Body of pancreas (tissue), 4 donors: Measurements from ENCODE around the gene GATAD2A. TPM values are rescaled to one million over a fixed set of nuclear protein-coding genes. Genes with fewer than 3 reads are reported as not detected.

ENCODE experiments used
- ATAC-seq: fragments of 150-250 bp; one replicate; pipeline ENCODE4 v1.9.1; 2016
- DNase-seq, 4 donors: peaks; one replicate each; pipeline ENCODE4 v3.0.0-alpha.2; 2019
- H3K27ac ChIP-seq, 4 donors: fragments of 200-600 bp; sonication (generic); 1 replicate in 3 of 4; 2 replicates in 1 of 4; pipeline versions ENCODE4 v1.5.1 to v1.6.1; 2016 to 2019; ENCODE audit warnings: mild to moderate bottlenecking in 1 of 4, mixed read lengths in 1 of 4, moderate library complexity in 1 of 4
- H3K27me3 ChIP-seq, 2 donors: fragments of 200-600 bp; sonication (generic); one replicate each; pipeline ENCODE4 v1.6.0; 2016; ENCODE audit warnings: mild to moderate bottlenecking in 1 of 2
- H3K36me3 ChIP-seq, 2 donors: fragments of 200-600 bp; sonication (generic); replicated peaks in 1 of 2; 2 replicates each; pipeline ENCODE4 v1.5.1; 2016; ENCODE audit warnings: low read depth in 2 of 2; ENCODE audit not compliant: insufficient read depth in 1 of 2
- H3K4me1 ChIP-seq: fragments of 200-600 bp; sonication (generic); one replicate; pipeline ENCODE4 v1.6.0; 2016
- H3K4me3 ChIP-seq, 2 donors: fragments of 200-600 bp; sonication (generic); 1 replicate in 1 of 2; 2 replicates in 1 of 2; pipeline ENCODE4 v1.5.1; 2016 to 2019
- H3K9me3 ChIP-seq, 3 donors: fragments of 200-600 bp; sonication (generic); 1 replicate in 2 of 3; 2 replicates in 1 of 3; pipeline ENCODE4 v1.5.1; 2016
- POLR2A ChIP-seq, 3 donors: fragments of 450-650 bp; IDR thresholded peaks; one replicate each; pipeline ENCODE4 v1.6.1; 2016; ENCODE audit warnings: antibody characterized with exemption in 3 of 3, mild to moderate bottlenecking in 2 of 3
- WGBS, 2 donors: methylation state at CpG; one replicate each; pipeline ENCODE4 v1.1.5; 2017; 5-methylcytosine and 5-hydroxymethylcytosine counted together
- intact Hi-C: fragments of 100-400 bp; cut with DNase I; formaldehyde crosslinking; loops from one replicate; pipeline ENCODE4 v1.15.1; 2023
- total RNA-seq, 2 donors: library from RNA; depleted of rRNA; stranded (reverse); fragments of >200 nt; gene quantifications; one replicate each; pipeline ENCODE4 v1.1.0, GENCODE V29; 2016
- TF ChIP-seq, protein P1 (sequence below), 7 experiments: fragments of 450-650 bp in 4 of 7; fragments of 200-600 bp in 3 of 7; sonication (generic) in 3 of 7; IDR thresholded peaks; one replicate each; pipeline ENCODE4 v1.5.1; 2016 to 2019; ENCODE audit warnings: antibody characterized with exemption in 7 of 7

The GATAD2A gene
- total RNA-seq, 2 donors from 2014 or later: 30.0 to 35.8 TPM

- TF ChIP-seq POLR2A (IDR thresholded peaks at IDR 0.05): no peak
- TF ChIP-seq, protein P1, sequence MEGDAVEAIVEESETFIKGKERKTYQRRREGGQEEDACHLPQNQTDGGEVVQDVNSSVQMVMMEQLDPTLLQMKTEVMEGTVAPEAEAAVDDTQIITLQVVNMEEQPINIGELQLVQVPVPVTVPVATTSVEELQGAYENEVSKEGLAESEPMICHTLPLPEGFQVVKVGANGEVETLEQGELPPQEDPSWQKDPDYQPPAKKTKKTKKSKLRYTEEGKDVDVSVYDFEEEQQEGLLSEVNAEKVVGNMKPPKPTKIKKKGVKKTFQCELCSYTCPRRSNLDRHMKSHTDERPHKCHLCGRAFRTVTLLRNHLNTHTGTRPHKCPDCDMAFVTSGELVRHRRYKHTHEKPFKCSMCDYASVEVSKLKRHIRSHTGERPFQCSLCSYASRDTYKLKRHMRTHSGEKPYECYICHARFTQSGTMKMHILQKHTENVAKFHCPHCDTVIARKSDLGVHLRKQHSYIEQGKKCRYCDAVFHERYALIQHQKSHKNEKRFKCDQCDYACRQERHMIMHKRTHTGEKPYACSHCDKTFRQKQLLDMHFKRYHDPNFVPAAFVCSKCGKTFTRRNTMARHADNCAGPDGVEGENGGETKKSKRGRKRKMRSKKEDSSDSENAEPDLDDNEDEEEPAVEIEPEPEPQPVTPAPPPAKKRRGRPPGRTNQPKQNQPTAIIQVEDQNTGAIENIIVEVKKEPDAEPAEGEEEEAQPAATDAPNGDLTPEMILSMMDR (IDR thresholded peaks at IDR 0.05): no peak
- 87 to 89% methylated on average over 11 of the region's 11 CpGs for WGBS, 2 donors
- Histone ChIP-seq H3K4me3 (no peak overlapping the region), H3K9me3 (no peaks in the 10 kb centered on the region), H3K36me3 (no peaks in the 10 kb centered on the region), H3K4me1 (peaks cover 40% of the 10 kb centered on the region), H3K27me3 (no peaks in the 10 kb centered on the region), H3K27ac (peak overlapping the region; percentile 33 to 90 (median 66))
- DNase-seq (no peak), ATAC-seq (no peak)
- intact Hi-C loops: no loop called here
These were observed 2.7 kb upstream of the GATAD2A start for GRCh38 chr19:19402656-19403372.

GRCh38 chr19:19403373-19403901, 2.0 kb upstream of the GATAD2A start:
- ATAC-seq: no peak
- WGBS, 2 donors: 32 to 39% methylated on average over 5 of the region's 5 CpGs

DNA sequence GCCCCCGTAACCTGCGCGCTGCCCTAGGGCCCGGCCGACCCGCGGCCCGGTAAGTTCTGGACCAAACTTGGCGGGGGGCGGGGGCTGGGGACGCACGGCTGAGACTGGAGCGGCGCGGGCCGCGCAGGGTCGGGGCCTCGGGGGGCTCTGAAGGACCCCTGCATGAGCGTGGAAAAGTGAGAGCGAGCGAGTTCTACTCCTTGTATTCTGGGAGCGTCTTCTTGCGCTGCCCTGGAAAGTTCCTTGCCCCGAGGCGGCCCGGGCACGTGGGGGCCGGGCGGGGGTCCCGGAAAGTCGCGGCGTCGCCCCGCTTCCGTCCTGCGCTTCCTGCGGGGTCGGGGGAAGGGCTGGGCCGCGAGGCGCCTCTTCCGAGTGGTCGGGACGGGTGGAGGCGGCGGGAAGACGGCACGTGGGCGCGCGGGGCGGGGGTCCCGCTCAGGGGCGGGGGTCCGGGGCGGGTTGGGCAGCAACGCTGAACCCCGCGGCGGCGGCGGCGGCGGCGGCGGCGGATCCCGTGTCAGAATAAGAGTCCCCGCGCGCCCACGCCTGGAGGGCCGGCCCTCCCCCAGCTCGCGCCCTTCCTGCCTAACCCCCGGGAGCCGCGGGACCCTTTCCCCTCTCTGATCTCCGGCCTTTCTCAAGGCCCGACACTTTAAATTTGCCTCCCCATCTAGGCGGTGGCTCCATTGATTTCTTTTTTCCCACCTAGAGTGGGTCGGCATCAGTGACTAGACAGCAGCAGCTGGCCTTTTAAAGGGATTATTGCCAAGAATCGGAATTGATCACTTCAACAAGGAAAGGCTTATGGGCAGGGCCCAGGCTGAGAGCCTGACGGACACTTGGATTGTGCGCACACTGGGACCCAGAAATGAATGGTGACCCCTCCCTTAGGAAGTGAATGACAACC, 749 bp downstream of the GATAD2A start:
- peak in 1 of 3 donors; percentile 15 for TF ChIP-seq POLR2A (IDR thresholded peaks at IDR 0.05)
- TF ChIP-seq, protein P1 (IDR thresholded peaks at IDR 0.05): no peak
- intact Hi-C loops: no loop called here
- H3K4me3 ChIP-seq: peak overlapping the region; percentile 48 to 68
- ATAC-seq (peak; percentile 38), DNase-seq (peak; percentile 49 to 64 (median 58))
- no peaks in the 10 kb centered on the region for H3K27me3 ChIP-seq
- peak overlapping the region; percentile 74 to 90 (median 87) for H3K27ac ChIP-seq
- 0 to 1% methylated on average over 16 to 68 of the region's 87 CpGs for WGBS, 2 donors
- no peaks in the 10 kb centered on the region for H3K9me3 ChIP-seq
- no peaks in the 10 kb centered on the region for H3K36me3 ChIP-seq
- peaks cover 65% of the 10 kb centered on the region for H3K4me1 ChIP-seq

More at GRCh38 chr19:19403373-19403901, 2.0 kb upstream of the GATAD2A start:
- intact Hi-C loops: no loop called here
- peak overlapping the region; percentile 33 to 90 (median 66) for H3K27ac ChIP-seq
- H3K36me3 ChIP-seq: no peaks in the 10 kb centered on the region
- TF ChIP-seq, protein P1 (IDR thresholded peaks at IDR 0.05): no peak
- no peak overlapping the region for H3K4me3 ChIP-seq
- H3K9me3 ChIP-seq: no peaks in the 10 kb centered on the region
- DNase-seq: peak in 3 of 4 donors; percentile 16 to 43 (median 37)
- no peaks in the 10 kb centered on the region for H3K27me3 ChIP-seq
- H3K4me1 ChIP-seq: peaks cover 46% of the 10 kb centered on the region

GRCh38 chr19:19406878-19407632, 1.6 kb downstream of the GATAD2A start:
- no peaks in the 10 kb centered on the region for H3K27me3 ChIP-seq
- peaks cover 65% of the 10 kb centered on the region for H3K4me1 ChIP-seq
- H3K36me3 ChIP-seq: no peaks in the 10 kb centered on the region
- WGBS, 2 donors: 1 to 9% methylated on average over 5 to 12 of the region's 12 CpGs
- H3K27ac ChIP-seq: peak overlapping the region; percentile 74 to 90 (median 87)
- DNase-seq: peak; percentile 43 to 60 (median 54)
- intact Hi-C loops: no loop called here
- TF ChIP-seq, protein P1 (IDR thresholded peaks at IDR 0.05): peak in 5 of 7 experiments; percentile 14 to 45 (median 37)
- peak in 2 of 3 donors; percentile 5 to 36 for TF ChIP-seq POLR2A (IDR thresholded peaks at IDR 0.05)
- H3K9me3 ChIP-seq: no peaks in the 10 kb centered on the region
- H3K4me3 ChIP-seq: peak overlapping the region in 1 of 2 donors; percentile 68
- ATAC-seq: no peak
